HG02610 (cell line): ENCODE measurements around the gene TREH.

ENCODE experiments used
- ATAC-seq: cut with Tn5 transposase; IDR thresholded peaks from one replicate; pipeline ENCODE4 v1.9.1; 2021; ENCODE audit warnings: mild to moderate bottlenecking, moderate library complexity; ENCODE audit not compliant: unreplicated experiment

The TREH gene

GRCh38 chr11:118632577-118633318 is 46.7 kb downstream of the TREH start:
- no peak for ATAC-seq

GRCh38 chr11:118631142-118631909 is 48.1 kb downstream of the TREH start:
- ATAC-seq = no peak

GRCh38 chr11:118629761-118630661 is 49.4 kb downstream of the TREH start:
- no peak for ATAC-seq

GRCh38 chr11:118628861-118629549 is 50.4 kb downstream of the TREH start:
- ATAC-seq = no peak

- ATAC-seq = no peak
These were observed 51.0 kb downstream of the TREH start for GRCh38 chr11:118628432-118628831.

- ATAC-seq = no peak
These were observed 51.4 kb downstream of the TREH start for GRCh38 chr11:118628031-118628430.

GRCh38 chr11:118627566-118627965 is 51.9 kb downstream of the TREH start:
- no peak for ATAC-seq

- no peak for ATAC-seq
These were observed 53.5 kb downstream of the TREH start for GRCh38 chr11:118625976-118626375.

- ATAC-seq = no peak
These were observed 54.3 kb downstream of the TREH start for GRCh38 chr11:118625036-118625690.

- ATAC-seq = no peak
These were observed 56.2 kb downstream of the TREH start for GRCh38 chr11:118623269-118623655.

GRCh38 chr11:118622376-118623268 is 56.8 kb downstream of the TREH start:
- ATAC-seq = no peak

- ATAC-seq = no peak
These were observed 57.6 kb downstream of the TREH start for GRCh38 chr11:118621784-118622375.

GRCh38 chr11:118621071-118621783 is 58.2 kb downstream of the TREH start:
- no peak for ATAC-seq

GRCh38 chr11:118620529-118621070 is 58.9 kb downstream of the TREH start:
- ATAC-seq = no peak

GRCh38 chr11:118619444-118620197 is 59.8 kb downstream of the TREH start:
- no peak for ATAC-seq

- no peak for ATAC-seq
These were observed 60.5 kb downstream of the TREH start for GRCh38 chr11:118618991-118619375.
